GM12801 (cell line): ENCODE results near the gene CARNS1.

ENCODE experiments used
- CTCF ChIP-seq: IDR thresholded peaks from one replicate; pipeline ENCODE4 v1.5.1; 2011; ENCODE audit warnings: control low read depth; ENCODE audit not compliant: insufficient read length; ENCODE audit errors: extremely low read depth

CARNS1 gene

GRCh38 chr11:67400942-67401494 is 14.5 kb upstream of the CARNS1 start:
- TF ChIP-seq CTCF, result no peak

GRCh38 chr11:67401495-67402191 is 13.8 kb upstream of the CARNS1 start, which contains the start of gene PPP1CA:
Gene PPP1CA, minus strand, starts transcription at chr11:67401858. Its CDS starts 76 bp downstream, at chr11:67401782.
- no peak for TF ChIP-seq CTCF

GRCh38 chr11:67404515-67405195 is 10.8 kb upstream of the CARNS1 start:
- no peak for TF ChIP-seq CTCF

GRCh38 chr11:67405196-67405567 is 10.3 kb upstream of the CARNS1 start:
- TF ChIP-seq CTCF, result no peak

- no peak for TF ChIP-seq CTCF
Observed at GRCh38 chr11:67405688-67406339, 9.7 kb upstream of the CARNS1 start.

- no peak for TF ChIP-seq CTCF
Observed at GRCh38 chr11:67406420-67406968, 9.0 kb upstream of the CARNS1 start.
